GM10266 (cell line): ENCODE measurements around the gene SCAMP4.
A peak's percentile ranks its signal among the peaks of the same experiment; 100 is the strongest.
"Not testable (repeated sequence)": the region's sequence is repeated elsewhere in the genome, so short reads cannot be mapped to it uniquely, and the experiment has no call there.

Experiments
- DNase-seq: peaks from one replicate; pipeline ENCODE4 v3.0.0; 2012; ENCODE audit errors: extremely low spot score
- CTCF ChIP-seq: IDR thresholded peaks from 2 replicates; pipeline ENCODE4 v1.5.1; 2012; ENCODE audit warnings: mild to moderate bottlenecking, low read depth; ENCODE audit not compliant: control insufficient read depth, insufficient read depth; ENCODE audit errors: missing control alignments

Gene SCAMP4

GRCh38 chr19:1868971-1869370 is 36.2 kb upstream of the SCAMP4 start:
- no peak for DNase-seq
- no peak for TF ChIP-seq CTCF

- TF ChIP-seq CTCF, result no peak
- DNase-seq, result no peak
These were observed 34.0 kb upstream of the SCAMP4 start for GRCh38 chr19:1871140-1871597.

GRCh38 chr19:1871630-1872029 is 33.6 kb upstream of the SCAMP4 start:
- TF ChIP-seq CTCF, result no peak
- DNase-seq, result no peak

DNA sequence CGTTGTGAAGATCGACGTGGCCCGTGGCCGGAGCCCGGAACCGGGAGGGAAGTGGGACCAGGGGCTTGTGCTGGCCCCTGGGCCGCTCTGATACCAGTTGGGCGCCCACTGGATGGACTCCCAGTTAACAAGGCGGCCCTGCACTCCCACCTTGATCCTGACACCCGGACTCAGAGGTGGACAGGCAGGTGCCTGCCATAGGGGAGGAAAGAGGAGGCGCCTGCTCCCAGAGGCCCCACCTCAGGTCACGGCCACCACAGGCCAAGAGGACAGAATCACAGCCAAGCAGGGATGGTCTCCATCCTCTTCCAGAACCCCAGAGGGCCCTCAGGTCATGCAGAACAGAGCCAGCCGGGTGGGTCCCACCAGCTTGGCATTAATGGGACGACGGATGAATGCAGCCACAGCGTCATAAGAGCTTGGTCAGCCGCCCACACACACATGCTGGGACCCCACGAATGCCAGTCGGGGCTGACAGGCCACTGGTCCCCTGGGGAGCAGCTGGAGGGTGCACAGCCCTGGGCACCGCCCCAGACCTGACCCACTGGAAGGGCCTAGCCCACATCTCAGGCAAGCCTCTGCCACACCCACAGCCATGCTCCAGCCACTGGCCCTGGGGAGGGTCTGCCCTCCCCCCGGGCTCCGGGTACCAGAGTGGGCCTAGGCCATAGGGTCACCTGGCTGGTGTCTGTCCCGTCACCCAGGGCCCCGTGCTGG is 32.2 kb upstream of the SCAMP4 start:
- TF ChIP-seq CTCF, result no peak

GRCh38 chr19:1873524-1874473 is 31.4 kb upstream of the SCAMP4 start:
- no peak for DNase-seq
- no peak for TF ChIP-seq CTCF

More for the DNA sequence above, 32.2 kb upstream of the SCAMP4 start:
- no peak for DNase-seq

- peak; percentile 36 for DNase-seq
- TF ChIP-seq CTCF, result no peak
These were observed 30.5 kb upstream of the SCAMP4 start for GRCh38 chr19:1874554-1875185.

- DNase-seq, result not testable (repeated sequence)
These were observed 29.9 kb upstream of the SCAMP4 start for GRCh38 chr19:1875265-1875645.
